LoVo (cell line): ENCODE data around the gene PDCD5.

ENCODE experiments used
- DNase-seq: peaks from one replicate; pipeline ENCODE4 v3.0.0-alpha.2; 2016; ENCODE audit warnings: low spot score

PDCD5 gene

GRCh38 chr19:32631381-32631780 is 50.4 kb downstream of the PDCD5 start:
- DNase-seq: no peak
